Measurements from ENCODE around the gene COPG2. TPM values are rescaled to one million over a fixed set of nuclear protein-coding genes. Genes with fewer than 3 reads are reported as not detected.

COPG2 gene
- total and polyA plus RNA-seq, 2 of the 8 experiments (the other 6 are each of a cell fraction or from before 2014, with no cell fraction given), result 50.3 to 53.1 TPM

DNA sequence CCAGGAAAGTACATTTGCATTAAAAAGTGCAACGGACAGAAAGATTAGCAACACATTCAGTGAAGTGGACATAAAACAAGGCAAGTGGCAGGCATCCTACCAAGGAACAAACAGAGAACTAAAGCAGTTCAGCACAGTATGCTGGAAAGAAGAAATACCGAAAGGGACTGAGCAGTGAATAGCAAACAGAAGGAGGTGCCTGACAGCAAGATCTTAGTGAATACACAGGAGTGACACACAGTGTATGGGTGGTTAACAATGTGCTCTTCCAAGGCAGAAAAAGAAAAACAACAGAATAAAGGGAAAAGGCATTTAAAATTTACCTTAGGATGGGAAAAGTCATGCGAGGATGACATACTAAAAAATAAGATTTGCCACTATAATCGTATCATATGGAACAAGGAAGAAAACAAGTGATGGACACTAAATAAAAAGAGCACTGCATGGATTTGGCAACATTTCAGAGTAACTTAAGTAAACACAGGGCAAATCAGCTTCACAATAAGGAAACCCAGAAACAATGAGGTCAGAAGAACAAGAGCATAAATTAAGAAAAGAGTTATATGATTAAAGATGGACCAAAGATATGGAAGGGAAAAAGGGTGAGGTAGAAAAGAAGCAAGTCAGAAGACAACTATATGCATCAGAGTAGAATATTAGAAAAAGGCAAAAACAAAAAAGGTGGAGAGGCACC, 147.1 kb downstream of the COPG2 start:
- H2BK20ac ChIP-seq (ENCODE audit: low read length), result no peak overlapping the region
- no peak overlapping the region for H3K27ac ChIP-seq (ENCODE audit: low read depth, low read length)
- DNase-seq (ENCODE audit: low read depth in 1 of 2, low spot score in 2 of 2) (no peak), FAIRE-seq (no peak)
- H3K79me1 ChIP-seq (ENCODE audit: low read depth, low read length), result no peaks in the 10 kb centered on the region
- no peak overlapping the region for H3K18ac ChIP-seq (ENCODE audit: extremely low read depth, low read length)
- no peak overlapping the region for H2AFZ ChIP-seq (ENCODE audit: low read length)
- no peak overlapping the region for H3K9ac ChIP-seq (replicated peaks in 1 of 4; ENCODE audit: extremely low read depth in 1 of 4, low read depth in 3 of 4, low read length in 3 of 4)
- no peak overlapping the region for H3K4me3 ChIP-seq (ENCODE audit: extremely low read depth in 1 of 4, insufficient read depth in 2 of 4, low read depth in 3 of 4, low read length in 4 of 4)
- CTCF ChIA-PET (ENCODE audit: partially characterized antibody), result interaction anchor here (1.2 kb wide), 1 partner anchor 17 kb away, joined by 3 read pairs; no protein-coding TSS in a partner anchor
- H3K4me2 ChIP-seq (ENCODE audit: insufficient read depth in 1 of 2, low read depth in 2 of 2, low read length in 2 of 2), result no peak overlapping the region
- no peaks in the 10 kb centered on the region for H4K20me1 ChIP-seq (replicated peaks in 1 of 2; ENCODE audit: control insufficient read depth in 1 of 2, insufficient read depth in 2 of 2, low read length in 2 of 2)
- no peak overlapping the region for H3K4ac ChIP-seq (replicated peaks; ENCODE audit: insufficient read length, low read depth, low read length)
- POLR2A ChIA-PET (ENCODE audit: partially characterized antibody), result no interaction called here
- H2AK5ac ChIP-seq (ENCODE audit: low read depth, low read length), result no peak overlapping the region
- H3K23ac ChIP-seq (ENCODE audit: insufficient read length), result no peak overlapping the region
- no peak overlapping the region for H4K5ac ChIP-seq (ENCODE audit: insufficient read length, low read depth, low read length)
- no peak overlapping the region for H2BK120ac ChIP-seq (replicated peaks; ENCODE audit: low read depth, low read length)
- H4K91ac ChIP-seq (replicated peaks; ENCODE audit: insufficient read length, low read length), result no peak overlapping the region
- H2BK5ac ChIP-seq (ENCODE audit: low read depth, low read length), result no peak overlapping the region
- no peak overlapping the region for H3K56ac ChIP-seq (replicated peaks; ENCODE audit: insufficient read length, low read depth, low read length)
- no peaks in the 10 kb centered on the region for H3K4me1 ChIP-seq (replicated peaks in 1 of 4; ENCODE audit: control insufficient read depth in 3 of 4, insufficient read depth in 4 of 4, low read length in 3 of 4)
- H2BK12ac ChIP-seq (ENCODE audit: low read depth, low read length), result no peak overlapping the region
- no peak overlapping the region for H2BK15ac ChIP-seq (ENCODE audit: low read length)
- H3K79me2 ChIP-seq (ENCODE audit: control insufficient read depth in 1 of 2, insufficient read depth in 2 of 2, low read length in 2 of 2), result no peaks in the 10 kb centered on the region
- H3K9me3 ChIP-seq (ENCODE audit: insufficient read depth in 2 of 2, low read depth in 1 of 2, low read length in 1 of 2), result no peaks in the 10 kb centered on the region
- no peak overlapping the region for H4K8ac ChIP-seq (ENCODE audit: extremely low read depth, insufficient read depth, low read length)
- H3K36me3 ChIP-seq (ENCODE audit: control insufficient read depth in 2 of 4, insufficient read depth in 4 of 4, low read length in 3 of 4), result no peaks in the 10 kb centered on the region; a peak in 2 of 8 replicates
- 83% methylated on average over 4 of the region's 4 CpGs; no CpG with 5 or more reads in 1 of the 2 experiments for WGBS, 2 experiments (ENCODE audit: extremely low coverage in 1 of 2, insufficient coverage in 1 of 2, insufficient read length in 1 of 2, insufficient replicate concordance in 2 of 2, low coverage in 1 of 2, low lambda C conversion rate in 2 of 2, missing lambda C conversion rate in 1 of 2)
- H3K27me3 ChIP-seq (replicated peaks in 1 of 4; ENCODE audit: control insufficient read depth in 3 of 4, extremely low read depth in 1 of 4, insufficient read depth in 3 of 4, low read length in 3 of 4), result no peaks in the 10 kb centered on the region
- H3K14ac ChIP-seq (ENCODE audit: insufficient read length), result no peak overlapping the region
- H3K23me2 ChIP-seq (ENCODE audit: low read depth, low read length), result no peaks in the 10 kb centered on the region; the same call in 1 of the 2 replicates
- TF ChIP-seq YY1 (IDR thresholded peaks at IDR 0.05; ENCODE audit: low read depth, low read length) (no peak), SP2 (IDR thresholded peaks at IDR 0.05; ENCODE audit: low read length) (no peak), MAFK (IDR thresholded peaks at IDR 0.05; ENCODE audit: low read depth, low read length) (no peak), SP1 (IDR thresholded peaks at IDR 0.05; ENCODE audit: low read depth, low read length) (no peak), EZH2 (IDR thresholded peaks at IDR 0.05; ENCODE audit: low read depth, low read length, severe bottlenecking) (no peak), BACH1 (IDR thresholded peaks at IDR 0.05; ENCODE audit: low read length) (no peak), RXRA (IDR thresholded peaks at IDR 0.05; ENCODE audit: insufficient read depth, low read depth, low read length) (no peak), NANOG (IDR thresholded peaks at IDR 0.05; ENCODE audit: insufficient read depth, low read depth, low read length, poor library complexity, severe bottlenecking) (no peak), POU5F1 (IDR thresholded peaks at IDR 0.05; ENCODE audit: low read depth, low read length) (no peak), TCF12 (IDR thresholded peaks at IDR 0.05; ENCODE audit: low read depth, low read length) (no peak), CBX5 (IDR thresholded peaks at IDR 0.05; ENCODE audit: low read depth, low read length) (no peak), E2F6 (IDR thresholded peaks at IDR 0.05) (no peak), CHD1 (IDR thresholded peaks at IDR 0.05; ENCODE audit: low read depth, low read length) (no peak), GTF2F1 (IDR thresholded peaks at IDR 0.05; ENCODE audit: borderline replicate concordance, low read depth, low read length) (no peak)

Data from H1 (cell line).